Psoas muscle (tissue), 8 donors: Measurements from ENCODE around the gene BUD31. TPM values are rescaled to one million over a fixed set of nuclear protein-coding genes. Genes with fewer than 3 reads are reported as not detected.

Experiments
- ATAC-seq, 4 donors: fragments of 200-7000 bp; cut with Tn5 transposase; one replicate each; pipeline ENCODE4 v1.9.1; 2020; ENCODE audit warnings: moderate library complexity in 3 of 4, mild to moderate bottlenecking in 2 of 4
- DNase-seq, 2 donors: peaks; one replicate each; pipeline ENCODE4 v3.0.0-alpha.2; 2020
- H3K27ac ChIP-seq: fragments of 200-600 bp; one replicate; pipeline ENCODE4 v1.8.0; 2022
- H3K27me3 ChIP-seq, 3 donors: fragments of 200-600 bp in 1 of 3; one replicate each; pipeline versions ENCODE4 v1.6.1 to v1.8.0; 2013 to 2022; ENCODE audit warnings: low read length in 2 of 3, mild to moderate bottlenecking in 2 of 3, moderate library complexity in 1 of 3; ENCODE audit not compliant: insufficient read depth in 3 of 3
- H3K36me3 ChIP-seq, 2 donors: fragments of 200-600 bp in 1 of 2; one replicate each; pipeline versions ENCODE4 v1.6.1 to v1.8.0; 2013 to 2022; ENCODE audit warnings: low read depth in 1 of 2, mild to moderate bottlenecking in 1 of 2, moderate library complexity in 1 of 2; ENCODE audit not compliant: insufficient read depth in 1 of 2
- H3K4me1 ChIP-seq: fragments of 200-600 bp; one replicate; pipeline ENCODE4 v1.8.0; 2022
- H3K4me3 ChIP-seq: fragments of 200-600 bp; one replicate; pipeline ENCODE4 v1.8.0; 2022; ENCODE audit warnings: mild to moderate bottlenecking
- H3K9me3 ChIP-seq: fragments of 200-600 bp; one replicate; pipeline ENCODE4 v1.8.0; 2022
- WGBS, 3 donors: extraction: QIAGEN DNeasy Blood & Tissue Kit; methylation state at CpG; one replicate each; pipeline versions ENCODE4 v1.1.6 to v1.1.7; 2013; 5-methylcytosine and 5-hydroxymethylcytosine counted together
- intact Hi-C, 2 donors: fragments of 100-400 bp; cut with DNase I; formaldehyde crosslinking; loops; one replicate each; pipeline versions ENCODE4 v1.11.0 to v1.14.2; 2022
- polyA plus RNA-seq, 3 donors: library from polyadenylated mRNA; stranded (reverse); fragments of 200-250 nt; gene quantifications; one replicate each; pipeline ENCODE4 v1.2.3, GENCODE V29; 2013
- total RNA-seq, 4 donors: library from RNA; stranded (reverse); fragmentation: NEBNext Ultra II Directional in 2 of 4; extraction: Animal tissue kit (Norgen Biotek cat#: 25700) in 2 of 4; gene quantifications; one replicate each; pipeline versions ENCODE4 v1.2.1 to v1.2.4, GENCODE V29; 2021 to 2023
- TF ChIP-seq, protein P1 (sequence below): fragments of 200-600 bp; IDR thresholded peaks from one replicate; pipeline ENCODE4 v1.8.0; 2022; ENCODE audit warnings: antibody characterized with exemption
- donor health status: healthy with polysubstance abuse.
- donor health status: DM: no; HTN: no; CAD: no; lungs with moderate emphysema.
- donor health status: Bipolar disorder and iron deficiency.
- donor health status: healthy.
- donor health status: DM: yes; HTN: yes; CAD: no.
- donor health status: DM: no; HTN: no; CAD: no.
- donor health status: DM: no; HTN: no; CAD: no.
- donor health status: DM: yes; HTN: yes; CAD: no.

BUD31 gene
- total and polyA plus RNA-seq, 7 donors, result 30.2 to 115 (median 46.8) TPM

DNA sequence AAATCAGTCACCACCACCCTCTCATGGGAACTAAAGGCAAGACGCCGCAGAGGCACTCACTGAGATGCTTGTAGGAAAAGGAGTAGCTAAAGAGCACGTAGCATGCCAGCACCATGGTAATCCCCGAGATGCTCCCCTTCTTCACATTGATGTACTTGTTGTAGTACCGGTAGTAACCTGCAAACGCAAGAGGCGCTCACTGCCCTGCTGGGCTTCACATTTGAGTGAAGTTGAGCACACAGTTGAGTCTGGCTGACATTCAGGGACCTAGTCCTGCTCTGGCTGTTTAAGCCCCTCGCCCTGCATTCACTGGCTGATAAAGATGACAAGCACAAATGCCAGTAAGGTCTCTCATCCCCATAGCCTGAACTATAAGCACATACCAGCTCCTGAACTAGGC, 50.3 kb downstream of the BUD31 start:
- Histone ChIP-seq H3K4me1 (peaks cover 23% of the 10 kb centered on the region), H3K36me3 (peaks cover 3 to 80% of the 10 kb centered on the region in 2 donors), H3K27ac (no peak overlapping the region), H3K9me3 (no peaks in the 10 kb centered on the region), H3K4me3 (no peak overlapping the region), H3K27me3 (no peaks in the 10 kb centered on the region)
- intact Hi-C loops, result no loop called here
- TF ChIP-seq, protein P1, sequence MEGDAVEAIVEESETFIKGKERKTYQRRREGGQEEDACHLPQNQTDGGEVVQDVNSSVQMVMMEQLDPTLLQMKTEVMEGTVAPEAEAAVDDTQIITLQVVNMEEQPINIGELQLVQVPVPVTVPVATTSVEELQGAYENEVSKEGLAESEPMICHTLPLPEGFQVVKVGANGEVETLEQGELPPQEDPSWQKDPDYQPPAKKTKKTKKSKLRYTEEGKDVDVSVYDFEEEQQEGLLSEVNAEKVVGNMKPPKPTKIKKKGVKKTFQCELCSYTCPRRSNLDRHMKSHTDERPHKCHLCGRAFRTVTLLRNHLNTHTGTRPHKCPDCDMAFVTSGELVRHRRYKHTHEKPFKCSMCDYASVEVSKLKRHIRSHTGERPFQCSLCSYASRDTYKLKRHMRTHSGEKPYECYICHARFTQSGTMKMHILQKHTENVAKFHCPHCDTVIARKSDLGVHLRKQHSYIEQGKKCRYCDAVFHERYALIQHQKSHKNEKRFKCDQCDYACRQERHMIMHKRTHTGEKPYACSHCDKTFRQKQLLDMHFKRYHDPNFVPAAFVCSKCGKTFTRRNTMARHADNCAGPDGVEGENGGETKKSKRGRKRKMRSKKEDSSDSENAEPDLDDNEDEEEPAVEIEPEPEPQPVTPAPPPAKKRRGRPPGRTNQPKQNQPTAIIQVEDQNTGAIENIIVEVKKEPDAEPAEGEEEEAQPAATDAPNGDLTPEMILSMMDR, result peak; percentile 13
- WGBS, 3 donors, result 84 to 89% (median 85%) methylated on average over 8 of the region's 8 CpGs
- ATAC-seq, result peak in 2 of 4 donors; percentile 38
- DNase-seq, result peak in 1 of 2 donors; percentile 44

DNA sequence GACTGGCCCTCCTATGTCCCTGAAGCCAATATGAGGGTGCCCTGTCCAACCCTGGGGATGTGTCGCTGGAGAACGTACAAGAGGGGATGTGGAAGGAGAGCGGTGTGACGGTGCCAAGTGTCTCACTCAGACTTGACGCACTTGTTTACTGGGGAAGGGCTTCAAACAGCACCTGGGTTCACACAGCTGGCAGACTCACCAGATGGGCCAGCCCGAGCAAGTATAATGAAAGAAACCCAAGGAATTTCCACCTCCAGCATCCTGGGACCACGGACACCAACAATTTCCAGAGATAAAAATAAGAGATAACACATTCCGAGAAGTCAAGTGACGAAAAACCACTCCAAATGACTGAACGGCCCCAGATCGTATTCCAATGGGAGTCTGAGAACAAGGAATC, 51.9 kb downstream of the BUD31 start:
- Histone ChIP-seq H3K4me3 (no peak overlapping the region), H3K9me3 (no peaks in the 10 kb centered on the region), H3K36me3 (peaks cover 3 to 68% of the 10 kb centered on the region in 2 donors), H3K4me1 (peaks cover 36% of the 10 kb centered on the region), H3K27ac (no peak overlapping the region), H3K27me3 (no peaks in the 10 kb centered on the region)
- no peak for DNase-seq
- 72 to 75% (median 73%) methylated on average over 11 of the region's 11 CpGs for WGBS, 3 donors
- intact Hi-C loops, result no loop called here
- ATAC-seq, result no peak
- TF ChIP-seq, protein P1, result no peak

DNA sequence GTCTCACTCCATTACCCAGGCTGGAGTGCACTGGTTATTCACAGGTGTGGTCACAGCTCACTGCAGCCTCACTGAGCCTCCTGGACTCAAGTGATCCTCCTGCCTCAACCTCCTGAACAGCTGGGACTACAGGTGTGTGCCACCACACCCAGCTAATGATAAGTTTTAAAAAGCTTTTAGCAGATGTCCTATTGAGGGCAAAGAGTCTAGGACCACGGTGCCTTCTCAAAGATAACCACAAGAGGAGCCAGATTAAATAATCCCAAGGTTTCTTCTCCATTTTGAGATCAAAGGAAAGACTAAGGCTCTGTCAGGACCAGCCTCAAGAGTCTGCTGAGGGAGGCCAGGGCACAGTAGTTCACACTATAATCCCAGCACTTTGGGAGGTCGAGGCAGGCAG, 52.5 kb downstream of the BUD31 start:
- no peaks in the 10 kb centered on the region for H3K9me3 ChIP-seq
- intact Hi-C loops, result no loop called here
- ATAC-seq (no peak), DNase-seq (no peak)
- no peak overlapping the region for H3K27ac ChIP-seq
- peaks cover 3 to 62% of the 10 kb centered on the region in 2 donors for H3K36me3 ChIP-seq
- H3K4me3 ChIP-seq, result no peak overlapping the region
- TF ChIP-seq, protein P1, result no peak
- peaks cover 36% of the 10 kb centered on the region for H3K4me1 ChIP-seq
- 86 to 96% (median 89%) methylated on average over 2 of the region's 2 CpGs for WGBS, 3 donors
- H3K27me3 ChIP-seq, result no peaks in the 10 kb centered on the region

DNA sequence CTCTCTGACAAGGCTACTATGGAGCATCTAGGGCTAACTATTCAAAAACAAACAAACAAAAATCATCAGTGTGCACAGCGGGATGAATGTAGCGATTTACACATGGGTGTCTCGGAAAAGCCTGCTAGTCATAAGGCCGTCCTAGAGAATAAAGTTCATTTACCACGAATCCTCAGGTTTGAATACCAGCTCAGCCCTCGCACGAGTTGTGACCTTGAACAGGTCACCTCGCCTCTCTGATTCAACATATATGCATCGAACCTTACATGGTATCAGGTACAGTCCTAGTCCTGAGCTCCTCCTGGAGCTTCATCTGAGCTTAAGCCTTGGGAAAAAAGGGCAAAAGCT, 56.6 kb downstream of the BUD31 start:
- no peaks in the 10 kb centered on the region for H3K9me3 ChIP-seq
- ATAC-seq, result peak; percentile 12 to 36 (median 22)
- no peaks in the 10 kb centered on the region for H3K27me3 ChIP-seq
- no peak for DNase-seq
- intact Hi-C loops, result loop anchor here in 1 of 2 donors (5.0 kb wide), 1 partner anchor 37 kb away; the partner anchor contains the start of genes ZKSCAN5 and ZNF394
- TF ChIP-seq, protein P1, result no peak
- WGBS, 3 donors, result 4 to 7% (median 5%) methylated on average over 9 of the region's 9 CpGs
- peaks cover 0 to 21% of the 10 kb centered on the region in 2 donors for H3K36me3 ChIP-seq
- H3K4me1 ChIP-seq, result peaks cover 36% of the 10 kb centered on the region
- peak overlapping the region; percentile 99 for H3K4me3 ChIP-seq
- H3K27ac ChIP-seq, result peak overlapping the region; percentile 96

DNA sequence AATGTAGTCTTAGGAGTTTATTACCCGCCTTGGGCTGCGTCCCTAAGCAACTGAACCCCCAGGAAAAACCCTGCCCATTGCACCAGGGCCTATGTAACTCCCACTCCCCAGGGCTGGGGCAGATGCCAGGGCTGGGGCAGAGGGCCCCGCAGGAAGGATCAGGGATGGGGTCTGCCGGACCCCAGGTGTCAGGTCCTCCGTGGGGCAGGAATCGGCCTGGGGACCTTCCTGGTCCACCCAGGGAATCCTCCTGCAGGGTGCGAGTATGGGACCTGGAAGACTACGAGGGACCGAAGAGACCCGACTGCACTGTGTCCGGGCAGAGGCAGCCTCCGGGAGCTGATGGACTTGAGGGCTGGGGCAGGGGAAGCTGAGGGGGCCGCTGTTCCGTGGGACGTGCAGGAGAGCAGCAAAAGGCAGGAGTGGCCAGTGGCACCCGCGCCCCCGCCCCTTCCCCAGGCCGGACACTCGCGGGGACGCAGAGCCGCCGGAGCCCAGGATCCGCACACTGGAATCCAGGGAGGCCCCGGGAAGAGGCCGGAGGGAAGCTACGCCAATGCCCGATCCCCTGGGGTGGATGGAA, 59.7 kb downstream of the BUD31 start:
- TF ChIP-seq, protein P1, result no peak
- no peak overlapping the region for H3K27ac ChIP-seq
- peaks cover 21% of the 10 kb centered on the region for H3K4me1 ChIP-seq
- ATAC-seq (no peak), DNase-seq (peak in 1 of 2 donors; percentile 45)
- H3K27me3 ChIP-seq, result no peaks in the 10 kb centered on the region
- intact Hi-C loops, result loop anchor here in 1 of 2 donors (5.0 kb wide), 1 partner anchor 34 kb away; the partner anchor contains the start of genes ZKSCAN5 and ZNF394
- H3K4me3 ChIP-seq, result no peak overlapping the region
- 83 to 91% (median 86%) methylated on average over 26 to 29 of the region's 29 CpGs for WGBS, 3 donors
- H3K9me3 ChIP-seq, result no peaks in the 10 kb centered on the region
- H3K36me3 ChIP-seq, result peaks cover 0 to 7% of the 10 kb centered on the region in 2 donors
